Prostate gland (tissue), 2 donors: ENCODE data around the gene HHIPL1. TPM values are rescaled to one million over a fixed set of nuclear protein-coding genes. Genes with fewer than 3 reads are reported as not detected.

Experiments used
- DNase-seq: peaks from one replicate; pipeline ENCODE4 v3.0.0-alpha.2; 2019; ENCODE audit warnings: low spot score
- H3K27ac ChIP-seq, 2 donors: fragments of 200-600 bp; sonication (generic); 2 replicates each; pipeline ENCODE4 v1.5.1; 2017 to 2019
- H3K27me3 ChIP-seq: fragments of 200-600 bp; sonication (generic); replicated peaks from 2 replicates; pipeline ENCODE4 v1.5.1; 2019; ENCODE audit not compliant: insufficient read depth
- H3K36me3 ChIP-seq, 2 donors: fragments of 200-600 bp; sonication (generic); 1 replicate in 1 of 2; 2 replicates in 1 of 2; pipeline versions ENCODE4 v1.5.1 to v1.8.1; 2017 to 2019
- H3K4me1 ChIP-seq: fragments of 200-600 bp; sonication (generic); replicated peaks from 2 replicates; pipeline ENCODE4 v1.5.1; 2019
- H3K4me3 ChIP-seq, 2 donors: fragments of 200-600 bp; sonication (generic); 2 replicates each; pipeline ENCODE4 v1.5.1; 2017 to 2019
- H3K9me3 ChIP-seq: fragments of 200-600 bp; sonication (generic); 2 replicates; pipeline ENCODE4 v1.5.1; 2017
- POLR2A ChIP-seq: fragments of 450-650 bp; IDR thresholded peaks from one replicate; pipeline ENCODE4 v1.6.1; 2016; ENCODE audit warnings: antibody characterized with exemption, mild to moderate bottlenecking
- POLR2AphosphoS5 ChIP-seq: sonication (generic); formaldehyde crosslinking; IDR thresholded peaks from one replicate; pipeline ENCODE4 v1.6.1; 2017; ENCODE audit warnings: antibody characterized with exemption
- WGBS: methylation state at CpG from one replicate; pipeline ENCODE4 v1.1.5; 2018; 5-methylcytosine and 5-hydroxymethylcytosine counted together
- intact Hi-C: fragments of 100-400 bp; cut with DNase I; formaldehyde crosslinking; loops from one replicate; pipeline ENCODE4 v1.14.2; 2022
- total RNA-seq, 2 donors: library from RNA; depleted of rRNA; stranded (reverse); fragments of >200 nt; gene quantifications; one replicate each; pipeline ENCODE4 v1.1.0, GENCODE V29; 2016
- TF ChIP-seq, protein P1 (sequence below), 4 experiments: fragments of 200-600 bp in 2 of 4; fragments of 450-650 bp in 2 of 4; sonication (generic) in 2 of 4; IDR thresholded peaks; 1 replicate in 3 of 4; 2 replicates in 1 of 4; pipeline ENCODE4 v1.5.1; 2016 to 2019; ENCODE audit warnings: antibody characterized with exemption in 4 of 4, mild to moderate bottlenecking in 2 of 4, moderate library complexity in 2 of 4

HHIPL1 gene
- total RNA-seq, 2 donors from 2014 or later, result 2.8 to 4.5 TPM

DNA sequence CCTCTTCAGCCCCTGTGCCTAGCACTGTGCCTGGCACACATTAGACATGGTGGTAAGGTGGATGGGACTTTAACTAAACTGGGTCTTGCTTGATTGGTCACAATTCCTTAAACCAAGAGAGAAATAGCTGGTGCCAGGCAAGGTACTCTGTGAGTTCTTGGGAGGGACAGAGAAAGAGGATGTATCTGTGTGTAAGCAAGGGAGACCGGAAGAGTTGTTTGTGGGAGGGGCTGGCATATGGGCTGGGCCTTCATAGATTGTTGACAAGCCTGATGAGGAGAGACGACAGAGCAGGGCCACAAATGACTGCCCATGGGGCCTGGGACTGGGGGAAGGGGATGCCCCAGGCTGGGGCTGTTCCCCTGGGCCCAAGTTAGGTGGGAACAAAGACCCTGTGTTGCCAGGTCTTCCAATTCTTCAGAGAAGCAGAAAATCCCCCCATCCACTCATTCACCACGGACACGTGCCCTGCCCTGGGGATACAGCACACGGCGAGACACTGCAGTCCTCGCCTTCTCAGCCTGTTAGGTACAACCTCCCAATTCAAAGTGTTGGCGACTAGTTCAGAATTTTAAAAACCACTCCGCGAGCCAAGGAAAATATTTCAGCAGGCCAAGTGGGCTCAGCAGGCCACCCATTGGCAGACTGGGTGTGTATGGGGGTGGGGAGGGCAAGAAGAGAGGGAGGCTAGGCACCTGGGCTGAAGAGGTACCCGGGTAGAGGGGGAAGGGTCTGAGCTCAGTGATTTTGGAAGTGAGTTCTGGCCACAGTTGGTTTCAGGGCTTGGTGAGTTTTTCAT lies 27.8 kb downstream of the HHIPL1 start:
- intact Hi-C loops, result no loop called here
- TF ChIP-seq, protein P1, sequence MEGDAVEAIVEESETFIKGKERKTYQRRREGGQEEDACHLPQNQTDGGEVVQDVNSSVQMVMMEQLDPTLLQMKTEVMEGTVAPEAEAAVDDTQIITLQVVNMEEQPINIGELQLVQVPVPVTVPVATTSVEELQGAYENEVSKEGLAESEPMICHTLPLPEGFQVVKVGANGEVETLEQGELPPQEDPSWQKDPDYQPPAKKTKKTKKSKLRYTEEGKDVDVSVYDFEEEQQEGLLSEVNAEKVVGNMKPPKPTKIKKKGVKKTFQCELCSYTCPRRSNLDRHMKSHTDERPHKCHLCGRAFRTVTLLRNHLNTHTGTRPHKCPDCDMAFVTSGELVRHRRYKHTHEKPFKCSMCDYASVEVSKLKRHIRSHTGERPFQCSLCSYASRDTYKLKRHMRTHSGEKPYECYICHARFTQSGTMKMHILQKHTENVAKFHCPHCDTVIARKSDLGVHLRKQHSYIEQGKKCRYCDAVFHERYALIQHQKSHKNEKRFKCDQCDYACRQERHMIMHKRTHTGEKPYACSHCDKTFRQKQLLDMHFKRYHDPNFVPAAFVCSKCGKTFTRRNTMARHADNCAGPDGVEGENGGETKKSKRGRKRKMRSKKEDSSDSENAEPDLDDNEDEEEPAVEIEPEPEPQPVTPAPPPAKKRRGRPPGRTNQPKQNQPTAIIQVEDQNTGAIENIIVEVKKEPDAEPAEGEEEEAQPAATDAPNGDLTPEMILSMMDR (IDR thresholded peaks at IDR 0.05), result no peak
- TF ChIP-seq POLR2AphosphoS5 (no peak), POLR2A (no peak)
- H3K27me3 ChIP-seq, result no peaks in the 10 kb centered on the region
- H3K4me1 ChIP-seq, result no peaks in the 10 kb centered on the region
- no peaks in the 10 kb centered on the region for H3K36me3 ChIP-seq
- no peak overlapping the region for H3K4me3 ChIP-seq
- H3K27ac ChIP-seq, result no peak overlapping the region
- DNase-seq, result no peak
- H3K9me3 ChIP-seq, result no peaks in the 10 kb centered on the region
- WGBS, result 74% methylated on average over 11 of the region's 11 CpGs

DNA sequence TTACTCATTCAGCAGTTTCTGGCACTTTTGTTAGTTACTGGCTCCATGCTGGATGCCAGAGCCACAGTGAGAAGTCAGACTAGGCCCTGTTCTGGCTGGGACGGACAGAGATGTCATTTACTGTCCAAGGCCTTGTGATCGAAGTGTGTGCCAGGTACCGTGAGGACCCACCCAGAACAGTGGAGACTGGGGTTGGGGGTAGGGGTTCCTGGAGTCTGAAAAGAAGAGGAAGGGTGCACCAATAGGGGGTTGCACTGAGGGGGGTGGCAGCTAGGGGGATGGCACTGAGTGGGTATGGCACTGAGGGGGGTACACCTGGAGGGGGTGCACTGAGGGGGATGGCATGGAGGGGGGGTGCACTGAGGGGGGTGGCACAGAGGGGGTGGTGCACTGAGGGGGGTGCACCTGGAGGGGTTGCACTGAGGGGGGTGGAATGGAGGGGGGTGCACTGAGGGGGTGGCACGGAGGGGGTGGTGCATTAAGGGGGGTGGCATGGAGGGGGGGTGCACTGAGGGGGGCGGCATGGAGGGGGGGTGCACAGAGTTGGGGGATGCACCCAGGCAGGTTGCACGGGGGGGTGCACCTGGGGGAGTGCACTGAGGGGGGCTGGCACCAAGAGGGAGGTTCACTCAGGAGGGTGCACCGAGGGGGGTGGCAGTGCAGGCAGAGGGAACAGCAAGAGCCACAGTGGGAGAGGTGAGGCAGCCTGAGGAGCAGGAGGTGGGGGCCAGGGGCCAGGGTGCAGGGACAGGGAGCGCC lies 28.6 kb downstream of the HHIPL1 start:
- 73% methylated on average over 8 of the region's 8 CpGs for WGBS
- TF ChIP-seq POLR2AphosphoS5, result no peak
- TF ChIP-seq, protein P1 (IDR thresholded peaks at IDR 0.05), result no peak
- no peak for TF ChIP-seq POLR2A
- DNase-seq, result no peak
- H3K27ac ChIP-seq, result no peak overlapping the region
- H3K27me3 ChIP-seq, result no peaks in the 10 kb centered on the region
- H3K36me3 ChIP-seq, result no peaks in the 10 kb centered on the region
- H3K4me1 ChIP-seq, result no peaks in the 10 kb centered on the region
- H3K4me3 ChIP-seq, result no peak overlapping the region
- intact Hi-C loops, result no loop called here
- no peaks in the 10 kb centered on the region for H3K9me3 ChIP-seq

DNA sequence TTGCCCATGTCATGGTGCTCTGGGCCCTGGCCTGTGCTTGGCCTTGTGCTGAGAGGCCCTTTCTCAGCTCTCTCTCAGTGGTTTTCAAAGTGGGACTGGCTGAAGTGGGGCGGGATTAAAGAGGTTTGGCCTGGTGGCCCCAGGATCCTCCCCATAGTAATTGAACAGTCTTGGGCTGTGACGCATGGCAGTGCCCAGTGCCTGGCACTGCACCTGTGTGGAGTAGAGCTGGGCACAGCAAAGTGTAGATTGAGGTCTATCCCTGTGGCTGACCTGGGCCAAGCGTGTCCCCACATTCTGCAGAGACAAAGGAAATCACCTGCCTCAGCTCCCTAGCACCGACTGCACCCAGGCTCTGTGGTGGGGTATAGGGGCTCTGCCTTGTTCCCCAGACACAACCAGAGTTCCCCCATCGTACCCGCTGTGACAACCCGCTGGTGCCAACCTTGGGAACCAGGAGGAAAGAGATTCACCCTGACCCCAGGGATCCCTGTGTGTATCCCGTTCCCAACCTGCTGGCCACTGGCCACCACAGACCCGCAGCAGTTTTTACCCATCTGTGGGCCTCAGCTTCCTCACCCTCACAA lies 29.2 kb downstream of the HHIPL1 start:
- intact Hi-C loops, result no loop called here
- no peaks in the 10 kb centered on the region for H3K36me3 ChIP-seq
- TF ChIP-seq, protein P1 (IDR thresholded peaks at IDR 0.05), result no peak
- TF ChIP-seq POLR2AphosphoS5 (no peak), POLR2A (no peak)
- no peaks in the 10 kb centered on the region for H3K27me3 ChIP-seq
- no peak overlapping the region for H3K4me3 ChIP-seq
- no peaks in the 10 kb centered on the region for H3K4me1 ChIP-seq
- no peak overlapping the region for H3K27ac ChIP-seq
- DNase-seq, result no peak
- no peaks in the 10 kb centered on the region for H3K9me3 ChIP-seq
- WGBS, result 94% methylated on average over 9 of the region's 9 CpGs

DNA sequence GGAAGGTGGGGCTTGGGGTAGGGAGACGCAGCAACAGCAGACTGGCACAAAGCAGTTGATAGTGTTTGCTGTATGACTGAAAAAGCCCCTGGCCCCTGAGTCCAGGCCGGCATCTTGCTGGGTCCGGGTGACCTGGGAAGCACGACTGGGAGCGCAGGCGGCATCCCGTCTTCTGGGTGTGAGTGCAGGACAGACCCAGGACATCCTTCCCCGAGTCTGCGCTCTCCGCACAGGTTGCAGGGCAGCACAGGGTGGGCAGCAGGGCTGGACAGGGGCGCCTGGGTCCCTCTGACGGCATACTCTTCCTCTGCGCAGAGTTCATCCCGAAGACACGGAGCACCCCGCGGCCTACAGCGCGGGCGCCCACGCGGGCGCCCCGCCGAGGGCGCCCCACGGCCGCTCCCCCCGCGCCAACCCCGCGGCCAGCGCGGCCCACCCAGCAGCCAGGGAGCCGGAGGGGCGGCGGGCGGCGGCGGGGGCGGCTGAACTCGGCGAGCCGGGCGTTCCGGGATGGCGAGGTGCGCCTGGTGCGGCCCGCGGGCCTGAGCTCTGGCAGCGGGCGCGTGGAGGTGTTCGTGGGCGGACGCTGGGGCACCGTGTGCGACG lies 29.9 kb downstream of the HHIPL1 start:
- intact Hi-C loops, result no loop called here
- no peak for DNase-seq

More for the DNA sequence above, 29.9 kb downstream of the HHIPL1 start:
- H3K36me3 ChIP-seq, result no peaks in the 10 kb centered on the region
- TF ChIP-seq, protein P1 (IDR thresholded peaks at IDR 0.05), result no peak
- TF ChIP-seq POLR2A (no peak), POLR2AphosphoS5 (no peak)
- H3K27me3 ChIP-seq, result no peaks in the 10 kb centered on the region
- H3K4me3 ChIP-seq, result no peak overlapping the region
- WGBS, result 72% methylated on average over 57 of the region's 60 CpGs
- H3K27ac ChIP-seq, result no peak overlapping the region
- H3K9me3 ChIP-seq, result no peaks in the 10 kb centered on the region
- no peaks in the 10 kb centered on the region for H3K4me1 ChIP-seq
